Liver (tissue), 9 donors: ENCODE data around the gene DNM3. TPM values are rescaled to one million over a fixed set of nuclear protein-coding genes. Genes with fewer than 3 reads are reported as not detected.

Experiments
- DNase-seq: peaks from one replicate; pipeline ENCODE4 v3.0.0-alpha.2; 2017; ENCODE audit warnings: low spot score
- H3K27ac ChIP-seq, 2 donors: one replicate each; pipeline ENCODE4 v1.7.0; 2013; ENCODE audit warnings: inconsistent platforms in 2 of 2, low read length in 2 of 2, control low read depth in 1 of 2, low read depth in 1 of 2, mild to moderate bottlenecking in 1 of 2
- H3K27me3 ChIP-seq, 4 donors: one replicate each; pipeline versions ENCODE4 v1.6.1 to v1.7.0; 2013; ENCODE audit warnings: low read length in 3 of 4, inconsistent platforms in 1 of 4, mild to moderate bottlenecking in 1 of 4, moderate library complexity in 1 of 4; ENCODE audit not compliant: control insufficient read depth in 4 of 4, insufficient read depth in 4 of 4
- H3K36me3 ChIP-seq, 4 donors: one replicate each; pipeline versions ENCODE4 v1.6.1 to v1.7.0; 2013; ENCODE audit warnings: low read length in 3 of 4, mild to moderate bottlenecking in 3 of 4, low read depth in 1 of 4, moderate library complexity in 1 of 4; ENCODE audit not compliant: control insufficient read depth in 4 of 4, insufficient read depth in 3 of 4
- H3K4me1 ChIP-seq, 4 donors: one replicate each; pipeline versions ENCODE4 v1.6.1 to v1.7.0; 2013; ENCODE audit warnings: low read length in 3 of 4, mild to moderate bottlenecking in 3 of 4, moderate library complexity in 1 of 4; ENCODE audit not compliant: control insufficient read depth in 4 of 4, insufficient read depth in 4 of 4
- H3K4me3 ChIP-seq, 3 donors: one replicate each; pipeline versions ENCODE4 v1.6.1 to v1.7.0; 2013; ENCODE audit warnings: low read length in 3 of 3, control low read depth in 1 of 3, low read depth in 1 of 3, mild to moderate bottlenecking in 1 of 3
- H3K9ac ChIP-seq, 2 donors: one replicate each; pipeline ENCODE4 v1.7.0; 2013; ENCODE audit warnings: low read length in 2 of 2, mild to moderate bottlenecking in 2 of 2, moderate library complexity in 2 of 2, control low read depth in 1 of 2, low read depth in 1 of 2
- H3K9me3 ChIP-seq, 4 donors: one replicate each; pipeline versions ENCODE4 v1.6.1 to v1.7.0; 2013; ENCODE audit warnings: low read length in 3 of 4; ENCODE audit not compliant: control insufficient read depth in 4 of 4
- ATF3 ChIP-seq: IDR thresholded peaks from 2 replicates; pipeline ENCODE4 v1.6.1; 2016; ENCODE audit warnings: antibody characterized with exemption
- CTCF ChIP-seq: fragments of 150-350 bp; IDR thresholded peaks from 2 replicates; pipeline ENCODE4 v1.5.1; 2017; ENCODE audit warnings: improper control_type of control experiment, low read depth, low read length; ENCODE audit not compliant: missing input control
- EGR1 ChIP-seq, 2 donors: IDR thresholded peaks; 2 replicates each; pipeline ENCODE4 v1.6.1; 2016 to 2018; ENCODE audit warnings: antibody characterized with exemption in 2 of 2, low read depth in 2 of 2
- FOXA1 ChIP-seq: IDR thresholded peaks from 2 replicates; pipeline ENCODE4 v1.6.1; 2016; ENCODE audit warnings: antibody characterized with exemption
- FOXA2 ChIP-seq: IDR thresholded peaks from 2 replicates; pipeline ENCODE4 v1.6.1; 2016; ENCODE audit warnings: antibody characterized with exemption
- GABPA ChIP-seq, 2 donors: IDR thresholded peaks in 1 of 2; conservative IDR thresholded peaks in 1 of 2; 2 replicates each; pipeline ENCODE4 v1.6.1; 2016; ENCODE audit warnings: antibody characterized with exemption in 2 of 2, mild to moderate bottlenecking in 1 of 2, moderate library complexity in 1 of 2
- HNF4A ChIP-seq, 2 donors: conservative IDR thresholded peaks; 2 replicates each; pipeline ENCODE4 v1.6.1; 2016; ENCODE audit warnings: antibody characterized with exemption in 2 of 2, mild to moderate bottlenecking in 2 of 2
- HNF4G ChIP-seq: IDR thresholded peaks from 2 replicates; pipeline ENCODE4 v1.6.1; 2016; ENCODE audit warnings: antibody characterized with exemption
- JUND ChIP-seq, 2 donors: IDR thresholded peaks; 2 replicates each; pipeline ENCODE4 v1.6.1; 2016; ENCODE audit warnings: antibody characterized with exemption in 2 of 2
- RAD21 ChIP-seq, 2 donors: IDR thresholded peaks; 2 replicates each; pipeline ENCODE4 v1.6.1; 2016; ENCODE audit warnings: antibody characterized with exemption in 2 of 2, mild to moderate bottlenecking in 2 of 2
- REST ChIP-seq: IDR thresholded peaks from 2 replicates; pipeline ENCODE4 v1.6.1; 2016; ENCODE audit warnings: antibody characterized with exemption, mild to moderate bottlenecking
- RXRA ChIP-seq, 2 donors: IDR thresholded peaks; 2 replicates each; pipeline ENCODE4 v1.6.1; 2017 to 2018; ENCODE audit warnings: antibody characterized with exemption in 2 of 2, mild to moderate bottlenecking in 1 of 2
- SP1 ChIP-seq: IDR thresholded peaks from 2 replicates; pipeline ENCODE4 v1.6.1; 2018; ENCODE audit warnings: antibody characterized with exemption, mild to moderate bottlenecking
- TAF1 ChIP-seq: conservative IDR thresholded peaks from 2 replicates; pipeline ENCODE4 v1.6.1; 2016; ENCODE audit warnings: antibody characterized with exemption, mild to moderate bottlenecking
- YY1 ChIP-seq: IDR thresholded peaks from 2 replicates; pipeline ENCODE4 v1.6.1; 2016; ENCODE audit warnings: antibody characterized with exemption, mild to moderate bottlenecking
- WGBS: extraction: QIAGEN DNeasy Blood & Tissue Kit; methylation state at CpG from one replicate; pipeline ENCODE4 v1.1.7; 2013; 5-methylcytosine and 5-hydroxymethylcytosine counted together
- polyA plus RNA-seq, 2 donors: library from polyadenylated mRNA; stranded (reverse) in 1 of 2; unstranded in 1 of 2; fragments of 200-250 nt in 1 of 2; fragments of >200 nt in 1 of 2; fragmentation: Nextera tagmentation in 1 of 2; extraction: Ambion mirVana in 1 of 2; gene quantifications; one replicate each; pipeline versions ENCODE4 v1.2.1 to v1.2.3, GENCODE V29; 2013 to 2015
- total RNA-seq, 2 donors: library from RNA; depleted of rRNA; stranded (reverse); fragments of >200 nt; gene quantifications; one replicate each; pipeline ENCODE4 v1.2.3, GENCODE V29; 2014
- TF ChIP-seq, protein P1 (sequence below): IDR thresholded peaks from 2 replicates; pipeline ENCODE4 v1.6.1; 2016; ENCODE audit warnings: antibody characterized with exemption
- TF ChIP-seq, protein P2 (sequence below): IDR thresholded peaks from 2 replicates; pipeline ENCODE4 v1.6.1; 2016; ENCODE audit warnings: antibody characterized with exemption
- donor health status: healthy.
- donor health status: healthy.
- donor health status: healthy.
- donor health status: healthy.
- donor health status: healthy.

The DNM3 gene
- total and polyA plus RNA-seq, 4 donors = 0.08 to 3.2 (median 1.0) TPM

- Histone ChIP-seq H3K4me1 (no peaks in the 10 kb centered on the region), H3K9me3 (no peaks in the 10 kb centered on the region), H3K27me3 (no peaks in the 10 kb centered on the region), H3K36me3 (peaks cover under 1 to 24% (median 16%) of the 10 kb centered on the region in 4 donors), H3K4me3 (no peak overlapping the region), H3K9ac (no peak overlapping the region), H3K27ac (no peak overlapping the region)
- TF ChIP-seq EGR1 (IDR thresholded peaks at IDR 0.05; ENCODE audit: low read depth in 2 of 2) (no peak), TAF1 (no peak), FOXA1 (no peak), RAD21 (IDR thresholded peaks at IDR 0.05) (no peak), GABPA (IDR thresholded peaks at IDR 0.05 in 1 of 2, conservative IDR thresholded peaks at IDR 0.05 in 1 of 2) (no peak), HNF4G (no peak), ATF3 (no peak), HNF4A (conservative IDR thresholded peaks at IDR 0.05) (no peak), SP1 (no peak), JUND (IDR thresholded peaks at IDR 0.05) (no peak), CTCF (no peak), YY1 (no peak), FOXA2 (no peak), RXRA (IDR thresholded peaks at IDR 0.05) (no peak), REST (no peak)
- TF ChIP-seq, protein P1, sequence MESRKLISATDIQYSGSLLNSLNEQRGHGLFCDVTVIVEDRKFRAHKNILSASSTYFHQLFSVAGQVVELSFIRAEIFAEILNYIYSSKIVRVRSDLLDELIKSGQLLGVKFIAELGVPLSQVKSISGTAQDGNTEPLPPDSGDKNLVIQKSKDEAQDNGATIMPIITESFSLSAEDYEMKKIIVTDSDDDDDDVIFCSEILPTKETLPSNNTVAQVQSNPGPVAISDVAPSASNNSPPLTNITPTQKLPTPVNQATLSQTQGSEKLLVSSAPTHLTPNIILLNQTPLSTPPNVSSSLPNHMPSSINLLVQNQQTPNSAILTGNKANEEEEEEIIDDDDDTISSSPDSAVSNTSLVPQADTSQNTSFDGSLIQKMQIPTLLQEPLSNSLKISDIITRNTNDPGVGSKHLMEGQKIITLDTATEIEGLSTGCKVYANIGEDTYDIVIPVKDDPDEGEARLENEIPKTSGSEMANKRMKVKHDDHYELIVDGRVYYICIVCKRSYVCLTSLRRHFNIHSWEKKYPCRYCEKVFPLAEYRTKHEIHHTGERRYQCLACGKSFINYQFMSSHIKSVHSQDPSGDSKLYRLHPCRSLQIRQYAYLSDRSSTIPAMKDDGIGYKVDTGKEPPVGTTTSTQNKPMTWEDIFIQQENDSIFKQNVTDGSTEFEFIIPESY = no peak
- TF ChIP-seq, protein P2, sequence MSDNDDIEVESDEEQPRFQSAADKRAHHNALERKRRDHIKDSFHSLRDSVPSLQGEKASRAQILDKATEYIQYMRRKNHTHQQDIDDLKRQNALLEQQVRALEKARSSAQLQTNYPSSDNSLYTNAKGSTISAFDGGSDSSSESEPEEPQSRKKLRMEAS = no peak
- WGBS = 93% methylated on average over 3 of the region's 3 CpGs
- no peak for DNase-seq
Measured at GRCh38 chr1:171800342-171800741, 41.0 kb upstream of the DNM3 start.

GRCh38 chr1:171800851-171801250 lies 40.4 kb upstream of the DNM3 start:
- 79% methylated on average over 3 of the region's 3 CpGs for WGBS
- TF ChIP-seq GABPA (IDR thresholded peaks at IDR 0.05 in 1 of 2, conservative IDR thresholded peaks at IDR 0.05 in 1 of 2) = no peak
- TF ChIP-seq REST = no peak
- TF ChIP-seq RXRA (IDR thresholded peaks at IDR 0.05) = no peak
- TF ChIP-seq RAD21 (IDR thresholded peaks at IDR 0.05) = no peak
- TF ChIP-seq SP1 = no peak
- TF ChIP-seq CTCF = no peak

More at GRCh38 chr1:171800851-171801250, 40.4 kb upstream of the DNM3 start:
- Histone ChIP-seq H3K27ac (no peak overlapping the region), H3K27me3 (no peaks in the 10 kb centered on the region), H3K4me3 (no peak overlapping the region), H3K9me3 (no peaks in the 10 kb centered on the region), H3K36me3 (peaks cover 0 to 20% (median 14%) of the 10 kb centered on the region in 4 donors), H3K9ac (no peak overlapping the region), H3K4me1 (no peaks in the 10 kb centered on the region)
- DNase-seq = no peak
